HUES48 (cell line): ENCODE measurements around the gene USH2A.

Experiments used
- H3K27ac ChIP-seq: one replicate; pipeline ENCODE4 v1.7.0; 2013; ENCODE audit warnings: low read depth, low read length, inconsistent platforms
- H3K27me3 ChIP-seq: 2 replicates; pipeline ENCODE4 v1.6.1; 2013; ENCODE audit warnings: mild to moderate bottlenecking, low read length; ENCODE audit not compliant: control insufficient read depth, insufficient read depth
- H3K36me3 ChIP-seq: 2 replicates; pipeline ENCODE4 v1.6.1; 2013; ENCODE audit warnings: low read length; ENCODE audit not compliant: control insufficient read depth, insufficient read depth
- H3K4me1 ChIP-seq: 2 replicates; pipeline ENCODE4 v1.6.1; 2013; ENCODE audit warnings: mild to moderate bottlenecking, low read length; ENCODE audit not compliant: control insufficient read depth, insufficient read depth
- H3K4me3 ChIP-seq: 2 replicates; pipeline ENCODE4 v1.5.1; 2013; ENCODE audit warnings: mild to moderate bottlenecking, low read depth, low read length
- H3K9ac ChIP-seq: 2 replicates; pipeline ENCODE4 v1.6.1; 2013; ENCODE audit warnings: mild to moderate bottlenecking, low read depth, low read length, moderate library complexity
- H3K9me3 ChIP-seq: 2 replicates; pipeline ENCODE4 v1.6.1; 2013; ENCODE audit warnings: low read length; ENCODE audit not compliant: control insufficient read depth, insufficient read depth

USH2A gene

DNA sequence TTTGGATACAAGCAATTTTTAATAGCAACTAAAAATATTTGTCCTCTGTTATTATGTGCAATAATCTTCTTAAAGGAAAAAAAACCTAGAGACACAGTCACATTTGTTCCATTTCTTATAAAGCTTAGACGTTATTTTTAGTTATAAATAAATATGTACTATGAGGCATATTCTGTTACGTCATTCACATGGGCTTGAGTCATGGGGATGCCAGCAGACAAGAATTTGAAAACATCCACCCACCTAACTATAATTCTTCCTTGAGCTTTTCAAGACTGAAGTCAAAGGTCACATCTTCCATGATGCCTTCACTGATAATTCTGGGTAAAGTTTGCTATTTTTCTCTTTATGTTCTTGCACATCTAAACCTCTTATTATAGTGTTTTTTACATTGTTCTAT lies 587.3 kb downstream of the USH2A start:
- no peak overlapping the region for H3K4me3 ChIP-seq
- H3K27ac ChIP-seq = no peak overlapping the region
- H3K9me3 ChIP-seq = 0 out of 2 replicates have a peak, but pooled peaks cover 6% of the 10 kb centered on the region
- no peaks in the 10 kb centered on the region for H3K36me3 ChIP-seq
- no peak overlapping the region for H3K9ac ChIP-seq
- no peaks in the 10 kb centered on the region for H3K27me3 ChIP-seq
- peaks cover 16% of the 10 kb centered on the region for H3K4me1 ChIP-seq

DNA sequence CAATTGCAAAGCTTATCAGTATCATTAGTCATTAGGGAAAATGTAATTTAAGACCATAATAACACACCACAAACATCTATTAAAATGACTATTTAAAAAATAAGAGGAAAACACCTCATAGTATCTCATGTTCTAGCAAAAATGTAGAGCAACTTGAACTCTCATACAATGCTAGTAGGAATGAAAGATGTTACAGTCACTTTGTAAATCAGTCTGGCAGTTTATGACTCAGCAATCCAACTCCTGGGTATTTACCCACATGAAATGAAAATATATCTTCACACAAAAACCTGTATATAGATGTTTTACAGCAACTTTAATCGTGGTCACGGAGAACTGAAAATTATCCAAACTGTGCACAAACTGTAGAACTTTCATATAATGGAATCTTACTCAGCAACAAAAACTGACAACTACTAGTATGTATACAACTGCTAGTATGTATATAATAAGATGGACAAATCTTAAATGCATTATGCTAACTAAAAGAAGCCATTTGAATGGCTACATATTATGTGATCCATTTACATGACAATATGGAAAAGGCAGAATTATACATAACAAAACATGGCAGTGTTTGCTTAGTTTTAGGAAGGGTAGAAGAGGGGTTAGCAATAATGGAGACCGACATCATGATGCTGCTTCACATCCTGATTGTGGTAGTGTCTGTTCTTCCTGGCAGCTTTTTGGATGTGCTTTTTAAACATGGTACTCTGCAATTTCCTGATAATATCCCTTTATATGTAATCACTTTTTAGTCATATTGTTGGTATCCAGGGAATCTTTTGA lies 589.1 kb downstream of the USH2A start:
- Histone ChIP-seq H3K4me3 (no peak overlapping the region), H3K27ac (no peak overlapping the region), H3K9me3 (peaks cover 12% of the 10 kb centered on the region; the same call in 1 of the 2 replicates), H3K27me3 (no peaks in the 10 kb centered on the region), H3K4me1 (peaks cover 16% of the 10 kb centered on the region), H3K36me3 (no peaks in the 10 kb centered on the region), H3K9ac (no peak overlapping the region)

DNA sequence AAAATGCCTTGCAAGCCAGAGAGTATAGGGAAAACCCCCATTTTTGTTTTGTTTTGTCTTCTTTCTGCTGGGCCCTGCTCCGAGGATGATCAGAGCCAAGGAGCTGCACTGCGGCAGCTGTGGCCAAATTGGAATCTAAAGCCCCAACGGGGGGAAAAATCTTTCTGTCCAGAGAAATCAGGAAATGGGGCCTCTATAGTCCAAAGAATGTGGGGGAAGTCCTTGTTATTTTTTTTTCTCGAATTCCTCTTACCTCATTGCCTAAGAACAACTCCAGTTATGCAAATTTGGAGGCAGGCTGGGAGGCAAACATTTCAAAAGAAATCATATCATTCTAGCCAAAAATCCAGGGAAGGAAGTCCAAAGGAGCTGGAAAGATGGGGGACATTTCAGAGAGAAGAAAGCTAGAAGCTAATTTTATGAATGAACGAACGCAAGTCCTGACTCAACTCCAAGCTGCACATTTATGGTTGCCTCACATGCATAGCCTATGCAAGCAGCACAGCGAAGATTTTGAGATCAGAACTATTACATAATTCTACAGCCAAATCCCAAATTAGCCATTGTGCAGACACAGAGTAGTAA lies 592.9 kb downstream of the USH2A start:
- Histone ChIP-seq H3K9ac (no peak overlapping the region), H3K36me3 (no peaks in the 10 kb centered on the region), H3K9me3 (peaks cover 12% of the 10 kb centered on the region; the same call in 1 of the 2 replicates), H3K27me3 (no peaks in the 10 kb centered on the region), H3K27ac (no peak overlapping the region), H3K4me3 (no peak overlapping the region), H3K4me1 (peaks cover 13% of the 10 kb centered on the region)

DNA sequence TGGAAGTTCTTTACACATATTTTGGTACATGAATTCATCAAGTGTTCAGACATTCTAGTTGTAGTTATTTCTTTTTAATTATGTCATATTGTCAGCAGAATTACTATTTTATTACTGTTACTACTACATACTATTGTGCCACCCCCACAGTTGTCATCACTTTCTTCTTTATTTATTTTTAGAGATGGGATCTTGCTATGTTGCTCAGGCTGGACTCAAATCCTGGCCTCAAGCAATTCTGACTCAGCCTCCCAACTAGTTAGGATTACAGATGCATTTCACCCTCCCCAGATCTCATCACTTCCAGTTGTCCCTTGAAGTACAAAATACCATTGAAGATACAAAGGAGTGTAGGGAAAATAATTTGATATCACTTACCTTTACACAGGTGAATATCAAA lies 598.2 kb downstream of the USH2A start:
- Histone ChIP-seq H3K27ac (no peak overlapping the region), H3K27me3 (no peaks in the 10 kb centered on the region)

DNA sequence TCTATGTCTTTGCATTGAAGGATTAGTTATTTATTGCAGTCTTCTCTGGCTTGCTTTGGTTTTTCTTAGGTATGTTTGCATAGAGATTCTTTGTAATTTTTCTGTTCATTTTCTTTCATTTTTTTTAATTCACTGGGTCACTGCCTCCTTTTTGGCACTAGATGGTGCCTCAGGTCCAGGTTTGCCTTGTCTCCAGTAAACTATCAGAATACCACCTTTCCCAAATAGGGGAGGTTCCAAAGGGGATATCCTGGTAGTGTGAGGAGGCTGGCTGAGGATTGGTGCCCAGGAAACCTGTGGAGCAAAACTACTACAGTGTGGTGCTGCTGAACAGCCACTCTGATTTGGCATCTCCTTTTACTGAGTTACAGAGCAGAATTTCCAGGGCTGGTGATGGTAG lies 599.0 kb downstream of the USH2A start:
- H3K27me3 ChIP-seq = no peaks in the 10 kb centered on the region

More for the DNA sequence above, 598.2 kb downstream of the USH2A start:
- Histone ChIP-seq H3K9ac (no peak overlapping the region), H3K9me3 (no peaks in the 10 kb centered on the region; the same call in 1 of the 2 replicates), H3K4me3 (no peak overlapping the region), H3K36me3 (no peaks in the 10 kb centered on the region), H3K4me1 (no peaks in the 10 kb centered on the region)

DNA sequence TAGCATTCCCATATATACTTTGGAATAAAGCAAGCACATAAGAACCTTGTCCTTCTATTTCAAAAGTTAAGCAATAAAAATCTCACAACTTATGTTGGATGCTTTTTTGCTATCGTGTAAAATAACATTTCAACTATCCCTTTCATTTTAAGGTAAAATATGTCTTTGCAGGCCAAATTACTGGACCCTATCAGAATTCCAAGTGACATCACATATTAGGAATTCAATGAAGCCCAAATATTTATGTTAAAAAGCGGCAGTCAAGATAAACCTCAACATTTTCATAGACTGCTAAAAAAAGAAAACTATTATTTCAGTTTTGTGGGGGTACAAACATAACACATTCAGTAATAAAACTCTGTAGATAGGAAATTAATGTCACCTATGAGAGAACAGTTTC lies 604.1 kb downstream of the USH2A start:
- Histone ChIP-seq H3K27me3 (no peaks in the 10 kb centered on the region), H3K4me3 (no peak overlapping the region), H3K9me3 (no peaks in the 10 kb centered on the region), H3K9ac (no peak overlapping the region), H3K36me3 (no peaks in the 10 kb centered on the region), H3K4me1 (no peaks in the 10 kb centered on the region), H3K27ac (no peak overlapping the region)

More for the DNA sequence above, 599.0 kb downstream of the USH2A start:
- Histone ChIP-seq H3K4me1 (no peaks in the 10 kb centered on the region), H3K27ac (no peak overlapping the region), H3K4me3 (no peak overlapping the region), H3K9ac (no peak overlapping the region), H3K36me3 (no peaks in the 10 kb centered on the region), H3K9me3 (no peaks in the 10 kb centered on the region)

DNA sequence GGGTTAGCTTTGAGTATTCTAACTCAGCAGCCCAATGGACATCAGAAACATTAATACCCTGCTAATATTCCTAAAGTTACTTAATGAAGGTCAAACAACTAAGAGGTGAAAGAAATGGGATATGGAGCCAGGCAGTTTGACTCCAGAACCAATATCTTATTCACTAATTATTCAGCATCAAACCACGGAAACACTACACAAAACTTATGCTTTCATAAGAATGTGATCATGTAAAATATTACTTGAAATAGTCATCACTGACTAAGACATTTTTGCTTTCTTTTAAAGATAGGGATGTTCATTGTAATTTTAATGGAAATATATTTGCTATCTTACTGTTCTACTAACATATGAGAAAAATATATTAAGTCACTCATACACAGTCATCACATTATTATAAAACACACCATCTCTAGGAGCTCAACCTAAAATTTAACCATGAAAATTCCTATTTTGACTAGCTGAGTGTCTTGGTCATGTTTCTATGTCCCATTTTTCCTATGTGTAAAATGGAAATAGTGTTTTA lies 615.3 kb downstream of the USH2A start:
- Histone ChIP-seq H3K36me3 (no peaks in the 10 kb centered on the region), H3K27me3 (no peaks in the 10 kb centered on the region), H3K27ac (no peak overlapping the region), H3K4me1 (0 out of 2 replicates have a peak, but pooled peaks cover 5% of the 10 kb centered on the region), H3K9me3 (peaks cover 13% of the 10 kb centered on the region), H3K4me3 (no peak overlapping the region), H3K9ac (no peak overlapping the region)

DNA sequence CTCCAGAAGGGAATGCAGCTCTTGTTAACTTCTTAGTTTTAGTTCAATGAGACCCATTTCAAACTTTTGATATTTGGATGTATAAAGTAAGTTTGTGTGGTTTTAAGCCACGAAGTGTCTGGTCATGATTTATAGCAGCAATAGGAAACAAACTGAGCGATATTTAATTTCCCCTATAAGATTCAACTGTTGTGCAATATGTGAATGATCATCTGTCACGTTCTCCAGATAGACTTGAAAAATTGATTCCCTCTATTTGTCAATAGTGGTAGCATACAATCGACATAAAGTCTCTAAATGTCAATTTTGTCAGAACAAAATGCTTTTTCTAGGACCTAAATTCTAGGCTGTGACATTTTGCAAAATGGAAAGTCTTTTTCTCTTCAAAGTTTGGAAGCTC lies 616.0 kb downstream of the USH2A start:
- Histone ChIP-seq H3K27me3 (no peaks in the 10 kb centered on the region), H3K27ac (no peak overlapping the region), H3K36me3 (no peaks in the 10 kb centered on the region), H3K4me1 (0 out of 2 replicates have a peak, but pooled peaks cover 5% of the 10 kb centered on the region), H3K9ac (no peak overlapping the region), H3K9me3 (peaks cover 6% of the 10 kb centered on the region), H3K4me3 (no peak overlapping the region)

DNA sequence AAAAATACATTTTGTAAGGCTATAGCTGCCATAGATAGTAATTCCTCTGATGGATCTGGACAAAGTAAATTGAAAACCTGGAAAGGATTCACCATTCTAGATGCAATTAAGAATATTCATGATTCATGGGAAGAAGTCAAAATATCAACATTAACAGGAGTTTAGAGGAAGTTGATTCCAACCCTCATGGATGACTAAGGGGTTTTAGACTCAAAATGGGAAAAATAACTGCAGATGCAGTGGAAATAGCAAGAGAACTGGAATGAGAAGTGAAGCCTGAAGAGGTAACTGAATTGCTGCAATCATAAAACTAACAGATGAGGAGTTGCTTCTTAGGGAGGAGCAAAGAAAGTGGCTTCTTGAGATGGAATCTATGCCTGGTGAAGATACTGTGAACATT lies 625.4 kb downstream of the USH2A start:
- no peaks in the 10 kb centered on the region for H3K27me3 ChIP-seq
- H3K36me3 ChIP-seq = no peaks in the 10 kb centered on the region
- no peak overlapping the region for H3K4me3 ChIP-seq
- no peak overlapping the region for H3K27ac ChIP-seq
- no peaks in the 10 kb centered on the region for H3K9me3 ChIP-seq
- no peak overlapping the region for H3K9ac ChIP-seq
- no peaks in the 10 kb centered on the region for H3K4me1 ChIP-seq

DNA sequence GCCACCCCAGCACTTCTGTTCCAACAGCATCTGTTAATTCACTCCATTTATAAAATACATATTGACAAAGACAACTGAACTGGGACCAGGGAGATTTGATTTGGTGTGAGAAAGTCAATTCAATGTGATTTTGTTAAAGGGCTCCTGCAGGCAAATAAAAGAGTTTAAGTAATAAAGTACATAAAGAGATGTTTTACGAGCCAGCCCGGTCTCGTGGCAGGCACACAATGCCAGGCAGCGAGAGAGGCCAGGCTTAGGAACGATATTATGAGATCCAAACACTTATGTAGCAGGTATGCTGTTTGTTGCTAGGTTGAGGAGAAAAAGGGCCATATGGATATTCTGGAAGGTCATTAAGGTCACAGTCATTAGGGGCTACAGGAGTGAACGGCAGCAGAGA lies 629.1 kb downstream of the USH2A start:
- no peak overlapping the region for H3K27ac ChIP-seq
- no peak overlapping the region for H3K9ac ChIP-seq
- no peaks in the 10 kb centered on the region for H3K9me3 ChIP-seq
- H3K36me3 ChIP-seq = no peaks in the 10 kb centered on the region
- no peaks in the 10 kb centered on the region for H3K27me3 ChIP-seq
- no peak overlapping the region for H3K4me3 ChIP-seq
- no peaks in the 10 kb centered on the region for H3K4me1 ChIP-seq

DNA sequence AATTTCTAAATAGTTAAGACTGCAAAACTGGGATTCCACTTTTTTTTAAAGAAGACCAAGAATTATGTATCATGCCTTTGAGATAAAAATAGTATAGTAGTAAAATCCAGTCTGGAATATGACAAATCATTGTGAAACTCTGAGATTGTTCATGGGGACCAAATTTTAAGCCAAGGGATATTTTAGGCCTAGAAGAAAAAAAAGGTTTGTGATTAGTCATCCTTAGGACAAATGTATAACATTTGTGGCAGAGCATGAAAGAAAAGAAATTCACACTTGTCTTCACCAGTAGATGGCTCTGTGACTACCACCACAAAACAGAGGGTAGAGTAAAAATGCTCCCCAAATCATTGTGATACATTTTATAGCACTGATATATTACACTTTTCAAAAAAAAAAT lies 630.1 kb downstream of the USH2A start:
- H3K9ac ChIP-seq = no peak overlapping the region
- H3K27ac ChIP-seq = no peak overlapping the region
- no peak overlapping the region for H3K4me3 ChIP-seq
- no peaks in the 10 kb centered on the region for H3K9me3 ChIP-seq
- no peaks in the 10 kb centered on the region for H3K4me1 ChIP-seq
- H3K27me3 ChIP-seq = no peaks in the 10 kb centered on the region
- H3K36me3 ChIP-seq = no peaks in the 10 kb centered on the region
